ENCODE results near the gene ITPR3.

The ITPR3 gene

DNA sequence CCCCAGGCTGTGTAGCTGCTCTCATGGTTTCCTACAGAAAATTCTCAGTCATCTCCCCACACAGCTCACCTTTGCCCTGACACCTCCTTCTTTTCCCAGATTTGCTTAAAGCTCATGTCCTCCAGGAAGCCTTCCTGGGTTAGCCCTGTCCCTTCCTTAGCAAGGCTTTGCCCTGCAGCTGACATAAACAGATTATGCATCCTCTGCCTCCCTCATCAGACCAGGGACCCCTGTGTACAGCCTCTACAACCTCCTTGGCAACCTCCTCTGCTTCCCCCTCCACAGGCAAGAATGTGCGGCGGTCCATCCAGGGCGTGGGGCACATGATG lies 50.6 kb downstream of the ITPR3 start:
- DNase-seq: no peak

DNA sequence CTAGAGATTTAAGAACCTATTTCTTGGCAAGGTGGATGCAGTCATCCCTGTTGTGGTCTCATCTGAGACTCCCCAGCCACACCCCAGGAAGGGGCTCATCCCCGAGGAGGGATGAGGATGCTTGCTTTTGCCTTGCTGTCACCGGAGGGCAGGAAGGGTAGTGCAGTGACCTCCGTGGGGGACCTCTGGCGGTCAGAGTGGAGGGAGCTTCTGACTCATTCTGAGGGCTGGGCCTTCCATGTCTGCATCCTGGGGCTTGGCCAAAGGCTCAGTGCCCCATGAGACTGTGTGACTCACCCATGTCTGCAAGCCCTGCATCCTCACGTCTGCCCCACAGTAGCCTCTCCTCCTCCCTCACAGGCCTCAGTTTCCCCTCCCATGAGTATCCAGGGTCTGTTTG lies 51.7 kb downstream of the ITPR3 start:
- DNase-seq: no peak

DNA sequence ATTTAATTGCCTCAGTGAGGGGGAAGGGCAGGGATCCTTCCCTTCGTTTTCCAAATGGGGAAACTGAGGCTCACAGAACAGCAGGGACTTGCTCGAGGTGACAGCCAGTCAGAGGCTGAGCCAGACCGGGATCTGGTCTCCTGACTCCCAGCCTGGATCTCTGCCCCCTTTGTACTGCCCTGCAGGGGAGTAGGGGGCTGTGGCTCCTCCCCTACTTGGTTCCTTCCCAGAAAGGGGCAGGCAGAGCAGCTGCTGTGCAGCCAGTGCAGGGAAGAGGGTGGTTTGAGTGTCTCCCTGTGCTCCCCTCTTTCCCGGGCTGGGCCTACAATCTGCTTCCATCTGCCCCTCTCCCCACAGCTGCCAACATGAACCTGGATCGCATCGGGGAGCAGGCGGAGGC lies 52.7 kb downstream of the ITPR3 start:
- DNase-seq: no peak

DNA sequence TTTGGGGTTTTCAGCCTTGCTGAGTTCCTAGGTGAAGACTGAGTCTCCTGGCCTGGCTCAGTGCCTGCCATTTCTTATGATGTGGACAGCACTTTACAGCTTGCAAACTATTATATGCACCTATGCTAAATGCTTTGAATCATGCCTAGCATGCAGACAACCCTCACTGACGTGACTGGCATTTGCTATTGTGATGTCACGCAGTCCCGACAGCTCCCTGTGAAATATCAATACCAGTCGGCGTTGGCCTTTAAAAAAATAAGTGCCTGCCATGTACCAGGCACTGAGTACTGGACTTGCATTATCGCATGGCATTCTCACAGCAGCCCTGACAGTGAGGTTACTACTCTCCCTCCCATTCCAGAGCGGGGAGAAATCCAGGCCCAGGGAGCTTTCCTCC lies 54.8 kb downstream of the ITPR3 start:
- DNase-seq: no peak

DNA sequence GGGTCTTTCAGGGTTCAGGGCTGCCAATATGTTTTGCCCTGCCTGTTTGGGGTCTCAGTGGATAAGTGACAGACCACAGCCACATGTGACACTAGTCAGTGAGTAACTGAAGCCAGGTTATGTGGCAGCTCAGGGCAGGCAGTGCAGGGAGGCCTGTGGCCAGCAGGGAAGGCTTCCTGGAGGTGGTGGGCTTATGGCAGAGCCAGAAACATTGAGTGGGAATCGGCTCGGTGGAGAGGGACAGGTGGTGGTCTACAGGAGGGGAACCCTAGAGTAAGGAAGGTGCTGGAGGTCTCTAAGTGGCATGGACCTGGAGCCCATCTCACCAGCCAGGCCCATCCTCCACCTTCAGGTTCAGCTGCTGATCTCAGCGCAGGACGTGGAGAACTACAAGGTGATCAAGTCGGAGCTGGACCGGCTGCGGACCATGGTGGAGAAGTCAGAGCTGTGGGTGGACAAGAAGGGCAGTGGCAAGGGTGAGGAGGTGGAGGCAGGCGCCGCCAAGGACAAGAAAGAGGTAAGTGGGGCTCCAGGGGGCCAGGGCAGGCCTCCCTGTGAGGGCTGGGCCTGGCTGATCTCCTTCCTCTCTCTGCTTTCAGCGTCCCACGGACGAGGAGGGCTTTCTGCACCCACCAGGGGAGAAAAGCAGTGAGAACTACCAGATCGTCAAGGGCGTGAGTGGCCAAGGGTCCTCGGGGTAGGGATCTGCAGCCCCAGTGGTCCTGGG lies 55.5 kb downstream of the ITPR3 start:
- no peak for DNase-seq

DNA sequence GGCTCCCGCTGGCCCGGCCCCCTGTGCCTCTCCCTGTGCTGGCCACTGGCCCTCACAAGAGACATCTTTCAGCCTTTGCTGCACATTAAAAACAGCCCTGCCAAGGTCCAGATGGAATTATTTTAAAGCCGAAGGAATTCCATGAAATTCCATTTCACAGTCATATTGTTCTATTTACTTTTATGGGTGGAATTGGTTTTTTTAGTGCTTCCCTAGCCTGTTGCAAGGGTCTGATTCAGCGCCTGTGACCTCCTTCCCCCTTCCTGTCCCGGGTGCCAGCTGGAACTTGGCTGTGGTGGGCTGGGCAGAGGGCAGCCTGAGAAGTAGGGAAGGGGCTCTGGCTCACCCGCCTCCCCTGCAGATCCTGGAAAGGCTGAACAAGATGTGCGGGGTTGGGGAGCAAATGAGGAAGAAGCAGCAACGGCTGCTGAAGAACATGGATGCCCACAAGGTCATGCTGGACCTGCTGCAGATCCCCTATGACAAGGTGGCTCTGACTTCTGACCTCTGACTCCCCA lies 56.1 kb downstream of the ITPR3 start:
- DNase-seq: no peak

DNA sequence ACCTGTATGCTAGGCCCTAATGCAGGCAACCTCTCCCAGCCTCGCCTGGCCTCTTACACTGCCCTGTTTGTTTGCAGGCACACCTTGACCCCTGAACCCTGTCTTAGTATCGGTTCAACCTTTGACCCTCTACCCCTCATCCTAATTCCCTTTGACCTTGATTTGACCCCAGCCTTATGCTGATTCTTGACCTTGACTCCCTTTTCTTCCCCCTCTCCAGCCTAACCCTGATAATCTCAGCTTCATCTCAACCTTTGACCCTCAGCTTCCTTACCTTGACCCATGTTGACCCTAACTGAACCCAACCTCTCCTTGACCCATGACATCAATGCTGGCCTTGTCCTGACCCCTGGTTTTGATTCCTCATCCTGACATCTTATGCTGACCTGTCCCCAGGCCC lies 56.6 kb downstream of the ITPR3 start:
- DNase-seq: no peak

DNA sequence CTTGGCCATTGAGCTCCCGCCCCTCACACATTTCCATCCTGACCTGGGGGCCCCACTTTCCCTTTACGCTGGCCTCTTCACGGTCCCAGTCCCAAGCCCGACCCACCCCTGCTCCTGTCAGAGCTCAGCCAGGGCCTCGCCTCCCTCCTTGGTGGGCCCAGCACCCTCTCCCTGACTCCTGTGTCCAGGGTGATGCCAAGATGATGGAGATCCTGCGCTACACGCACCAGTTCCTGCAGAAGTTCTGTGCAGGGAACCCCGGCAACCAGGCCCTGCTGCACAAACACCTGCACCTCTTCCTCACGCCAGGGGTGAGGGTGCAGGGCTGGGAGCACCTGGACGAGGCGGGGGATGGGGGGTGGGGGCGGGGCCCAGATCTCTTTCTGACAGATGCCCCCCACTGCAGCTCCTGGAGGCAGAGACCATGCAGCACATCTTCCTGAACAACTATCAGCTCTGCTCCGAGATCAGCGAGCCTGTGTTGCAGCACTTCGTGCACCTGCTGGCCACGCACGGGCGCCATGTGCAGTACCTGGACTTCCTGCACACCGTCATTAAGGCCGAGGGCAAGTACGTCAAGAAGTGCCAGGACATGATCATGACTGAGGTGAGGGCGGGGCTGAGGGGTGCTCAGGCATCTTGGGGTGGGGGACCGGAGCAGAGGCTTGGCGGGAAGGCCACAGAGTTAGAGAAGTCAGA lies 57.3 kb downstream of the ITPR3 start:
- DNase-seq: no peak

DNA sequence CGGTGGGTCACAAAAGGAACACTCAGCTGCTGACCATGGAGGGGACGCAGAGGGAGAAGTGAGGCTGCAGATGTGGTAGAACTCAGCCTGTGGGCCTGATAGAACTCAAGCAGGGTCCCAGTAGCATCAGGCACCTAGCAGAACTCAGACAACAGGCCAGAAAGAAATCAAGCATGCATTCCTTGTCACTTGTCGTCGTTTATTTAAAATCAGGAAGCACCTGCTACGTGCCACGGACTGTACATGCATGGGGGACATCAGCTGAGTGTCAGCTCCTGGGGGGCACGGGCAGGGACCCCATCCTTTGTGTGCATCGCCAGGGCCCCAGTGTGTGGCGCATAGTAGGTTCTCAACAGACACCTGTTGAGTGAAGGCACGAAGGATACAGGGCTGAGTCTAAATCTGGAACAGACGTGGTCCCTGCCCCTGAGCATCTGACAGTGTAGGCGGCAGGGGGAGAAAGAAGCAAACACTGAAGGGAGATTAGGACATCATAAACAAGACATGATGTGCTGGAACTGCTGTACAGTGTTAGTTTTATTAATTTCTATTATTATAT lies 57.9 kb downstream of the ITPR3 start:
- DNase-seq: no peak

DNA sequence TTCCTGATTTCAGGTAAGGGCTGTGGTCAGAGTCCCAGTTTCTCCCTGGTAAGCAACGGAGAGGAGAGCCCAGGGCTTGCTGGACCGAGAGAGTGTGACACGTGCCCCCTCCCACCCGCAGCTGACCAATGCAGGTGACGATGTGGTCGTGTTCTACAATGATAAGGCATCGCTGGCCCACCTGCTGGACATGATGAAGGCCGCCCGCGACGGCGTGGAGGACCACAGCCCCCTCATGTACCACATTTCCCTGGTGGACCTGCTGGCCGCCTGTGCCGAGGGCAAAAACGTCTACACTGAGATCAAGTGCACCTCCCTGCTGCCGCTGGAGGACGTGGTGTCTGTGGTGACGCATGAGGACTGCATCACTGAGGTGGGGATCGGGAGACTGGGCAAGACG lies 58.6 kb downstream of the ITPR3 start:
- no peak for DNase-seq

DNA sequence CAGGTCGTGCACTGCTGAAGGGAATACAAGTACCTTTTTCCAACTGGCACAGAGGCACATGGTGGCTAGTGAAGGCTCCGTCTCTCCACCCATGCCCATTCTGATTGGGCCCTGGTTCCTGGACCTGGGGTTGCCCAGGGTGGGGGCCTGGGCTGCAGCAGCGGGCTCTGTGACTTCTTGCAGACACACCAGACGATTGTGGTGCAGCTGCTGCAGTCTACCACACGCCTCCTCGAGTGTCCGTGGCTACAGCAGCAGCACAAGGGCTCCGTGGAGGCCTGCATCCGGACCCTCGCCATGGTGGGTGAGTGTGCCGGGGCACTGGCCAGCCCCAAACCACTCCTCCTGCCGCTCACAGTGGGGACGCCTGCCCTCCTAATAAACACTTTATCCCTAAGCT lies 61.2 kb downstream of the ITPR3 start:
- DNase-seq: no peak

DNA sequence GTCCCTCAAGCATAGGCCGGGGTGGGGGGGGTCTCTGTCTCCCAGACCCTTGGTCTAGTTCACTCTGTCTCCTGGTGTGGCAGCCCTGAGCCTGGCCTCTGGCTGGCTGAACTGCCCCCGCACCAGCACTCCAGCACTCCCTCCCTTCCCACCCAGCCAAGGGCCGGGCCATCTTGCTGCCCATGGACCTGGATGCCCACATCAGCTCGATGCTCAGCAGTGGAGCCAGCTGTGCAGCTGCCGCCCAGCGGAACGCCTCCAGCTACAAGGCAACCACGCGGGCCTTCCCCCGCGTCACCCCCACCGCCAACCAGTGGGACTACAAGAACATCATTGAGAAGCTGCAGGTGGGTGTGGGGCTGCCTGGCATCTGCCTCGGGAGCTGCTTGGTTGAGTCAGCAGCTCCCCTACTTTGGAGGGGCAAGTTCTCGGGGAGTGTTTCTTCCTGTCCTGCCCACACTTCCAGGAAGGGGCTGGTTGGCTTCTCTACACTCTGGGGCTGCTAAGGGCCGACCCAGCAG lies 62.0 kb downstream of the ITPR3 start:
- DNase-seq: peak; percentile 40

DNA sequence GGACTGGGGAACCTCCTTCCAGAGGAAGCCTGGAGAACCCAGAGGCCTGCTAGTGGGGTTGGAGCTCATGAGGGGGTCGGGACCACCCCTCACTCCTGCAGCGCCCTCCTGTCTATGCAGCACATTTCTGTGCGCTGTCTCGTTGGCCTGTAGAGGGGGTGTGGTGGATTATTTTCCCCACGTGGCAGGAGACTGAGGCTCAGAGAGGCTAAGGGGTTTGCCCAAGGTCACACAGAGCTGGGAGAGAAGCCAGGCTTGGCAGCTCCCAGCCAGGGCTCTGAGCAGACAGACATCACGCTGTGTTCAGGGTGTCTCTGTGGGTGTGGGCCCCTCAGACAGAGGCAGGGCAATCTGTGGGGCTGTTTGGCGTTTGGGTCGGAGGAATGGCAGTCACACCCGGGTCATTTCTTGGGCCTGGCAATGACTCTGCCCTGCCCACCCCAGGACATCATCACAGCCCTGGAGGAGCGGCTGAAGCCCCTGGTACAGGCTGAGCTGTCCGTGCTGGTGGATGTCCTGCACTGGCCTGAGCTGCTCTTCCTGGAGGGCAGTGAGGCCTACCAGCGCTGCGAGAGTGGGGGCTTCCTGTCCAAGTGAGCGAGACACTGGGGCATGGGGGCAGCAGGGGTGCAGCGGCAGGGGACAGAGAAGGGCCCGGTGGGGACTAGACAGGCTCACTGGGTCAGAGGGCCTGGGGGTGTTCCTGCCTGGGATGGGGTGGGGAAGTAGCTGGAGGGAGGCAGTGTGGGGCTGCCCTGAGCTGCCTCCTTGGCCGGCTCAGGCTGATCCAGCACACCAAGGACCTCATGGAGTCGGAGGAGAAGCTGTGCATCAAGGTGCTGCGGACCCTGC lies 62.7 kb downstream of the ITPR3 start:
- DNase-seq: no peak

DNA sequence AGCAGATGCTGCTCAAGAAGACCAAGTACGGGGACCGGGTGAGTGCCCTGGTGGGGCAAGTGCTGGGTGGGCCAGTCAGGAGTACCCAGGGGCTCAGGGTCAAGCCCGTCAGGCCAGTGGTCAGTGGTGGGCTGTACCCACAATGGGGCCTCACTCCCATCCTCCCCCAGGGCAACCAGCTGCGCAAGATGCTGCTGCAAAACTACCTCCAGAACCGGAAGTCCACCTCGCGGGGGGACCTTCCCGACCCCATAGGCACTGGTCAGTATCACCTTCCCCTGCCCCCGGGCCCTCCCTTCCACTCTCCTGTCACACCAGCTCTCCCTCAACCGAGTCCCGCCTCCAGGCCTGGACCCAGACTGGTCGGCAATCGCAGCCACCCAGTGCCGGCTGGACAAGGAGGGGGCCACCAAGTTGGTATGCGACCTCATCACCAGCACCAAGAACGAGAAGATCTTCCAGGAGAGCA lies 63.3 kb downstream of the ITPR3 start:
- no peak for DNase-seq

DNA sequence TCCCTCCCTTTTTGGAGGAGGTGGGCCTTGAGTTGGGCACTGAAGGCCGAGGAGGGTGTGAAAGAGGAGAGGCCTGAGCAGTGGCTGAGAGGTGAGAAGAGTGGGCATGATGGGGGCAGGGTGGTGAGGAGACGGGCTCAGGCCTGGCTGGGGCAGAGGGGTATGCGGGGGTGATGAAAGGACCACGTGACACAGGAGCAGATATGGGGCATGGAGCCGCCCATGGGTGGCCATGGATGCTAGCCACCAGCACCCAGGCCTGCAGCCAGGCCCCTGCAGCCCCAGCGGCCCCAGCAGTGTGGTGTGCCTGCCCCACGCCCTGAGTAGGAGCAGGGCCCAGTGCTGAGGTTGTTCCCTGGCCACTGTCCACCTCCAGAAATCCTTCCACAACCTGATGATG lies 63.9 kb downstream of the ITPR3 start:
- no peak for DNase-seq

DNA sequence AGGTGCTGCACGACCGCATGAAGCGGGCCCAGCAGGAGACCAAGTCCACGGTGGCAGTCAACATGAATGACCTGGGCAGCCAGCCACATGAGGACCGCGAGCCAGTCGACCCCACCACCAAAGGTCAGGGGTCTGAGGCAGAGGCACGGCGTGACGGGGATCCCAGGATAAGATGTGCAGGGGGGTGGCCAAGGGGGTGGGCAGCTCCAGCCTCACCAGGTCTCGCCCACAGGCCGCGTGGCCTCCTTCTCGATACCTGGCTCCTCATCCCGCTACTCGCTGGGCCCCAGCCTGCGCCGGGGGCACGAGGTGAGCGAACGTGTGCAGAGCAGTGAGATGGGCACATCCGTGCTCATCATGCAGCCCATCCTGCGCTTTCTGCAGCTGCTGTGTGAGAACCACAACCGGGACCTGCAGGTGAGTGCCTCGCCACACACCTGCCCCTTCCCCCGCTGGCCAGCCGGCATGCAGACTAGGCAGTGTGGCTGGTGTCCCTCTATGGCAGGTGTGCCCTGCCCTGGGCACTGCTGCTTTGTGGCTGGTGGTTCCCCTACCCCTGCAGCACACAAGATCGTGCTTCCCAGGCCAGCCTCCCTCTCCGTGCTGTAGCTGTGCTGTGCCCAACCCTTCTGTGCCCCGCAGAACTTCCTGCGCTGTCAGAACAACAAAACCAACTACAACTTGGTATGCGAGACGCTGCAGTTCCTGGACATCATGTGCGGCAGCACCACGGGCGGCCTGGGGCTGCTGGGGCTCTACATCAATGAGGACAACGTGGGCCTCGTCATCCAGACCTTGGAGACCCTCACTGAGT lies 64.5 kb downstream of the ITPR3 start:
- no peak for DNase-seq

DNA sequence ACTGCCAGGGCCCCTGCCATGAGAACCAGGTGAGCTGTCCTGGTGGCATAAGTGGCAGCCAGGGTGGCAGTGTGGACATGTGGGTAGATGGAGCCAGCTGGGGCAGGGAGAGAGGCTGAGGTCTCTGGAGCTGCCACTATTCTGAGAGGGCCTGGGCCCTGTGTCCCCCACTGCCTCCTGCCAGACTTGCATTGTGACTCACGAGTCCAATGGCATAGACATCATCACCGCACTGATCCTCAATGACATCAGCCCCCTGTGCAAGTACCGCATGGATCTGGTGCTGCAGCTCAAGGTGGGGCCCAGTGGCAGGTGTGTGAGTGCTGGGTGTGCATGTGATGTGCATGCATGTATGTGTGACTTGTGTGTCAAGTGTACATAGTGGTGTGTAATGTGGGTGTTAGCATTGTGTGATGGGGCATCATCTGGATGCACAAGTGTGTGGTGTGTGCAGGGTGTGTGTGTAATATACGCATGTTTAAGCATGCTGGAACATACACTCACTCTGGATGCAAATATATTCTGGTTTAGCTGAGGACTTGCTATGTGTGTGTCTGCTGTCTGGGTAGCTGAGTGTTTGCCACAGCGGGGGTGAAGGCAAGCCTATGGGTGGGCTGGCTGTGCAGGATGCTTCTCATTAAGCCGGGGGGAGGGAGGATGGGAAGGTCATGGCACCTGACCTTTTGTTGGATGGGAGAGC lies 65.3 kb downstream of the ITPR3 start:
- DNase-seq: no peak

DNA sequence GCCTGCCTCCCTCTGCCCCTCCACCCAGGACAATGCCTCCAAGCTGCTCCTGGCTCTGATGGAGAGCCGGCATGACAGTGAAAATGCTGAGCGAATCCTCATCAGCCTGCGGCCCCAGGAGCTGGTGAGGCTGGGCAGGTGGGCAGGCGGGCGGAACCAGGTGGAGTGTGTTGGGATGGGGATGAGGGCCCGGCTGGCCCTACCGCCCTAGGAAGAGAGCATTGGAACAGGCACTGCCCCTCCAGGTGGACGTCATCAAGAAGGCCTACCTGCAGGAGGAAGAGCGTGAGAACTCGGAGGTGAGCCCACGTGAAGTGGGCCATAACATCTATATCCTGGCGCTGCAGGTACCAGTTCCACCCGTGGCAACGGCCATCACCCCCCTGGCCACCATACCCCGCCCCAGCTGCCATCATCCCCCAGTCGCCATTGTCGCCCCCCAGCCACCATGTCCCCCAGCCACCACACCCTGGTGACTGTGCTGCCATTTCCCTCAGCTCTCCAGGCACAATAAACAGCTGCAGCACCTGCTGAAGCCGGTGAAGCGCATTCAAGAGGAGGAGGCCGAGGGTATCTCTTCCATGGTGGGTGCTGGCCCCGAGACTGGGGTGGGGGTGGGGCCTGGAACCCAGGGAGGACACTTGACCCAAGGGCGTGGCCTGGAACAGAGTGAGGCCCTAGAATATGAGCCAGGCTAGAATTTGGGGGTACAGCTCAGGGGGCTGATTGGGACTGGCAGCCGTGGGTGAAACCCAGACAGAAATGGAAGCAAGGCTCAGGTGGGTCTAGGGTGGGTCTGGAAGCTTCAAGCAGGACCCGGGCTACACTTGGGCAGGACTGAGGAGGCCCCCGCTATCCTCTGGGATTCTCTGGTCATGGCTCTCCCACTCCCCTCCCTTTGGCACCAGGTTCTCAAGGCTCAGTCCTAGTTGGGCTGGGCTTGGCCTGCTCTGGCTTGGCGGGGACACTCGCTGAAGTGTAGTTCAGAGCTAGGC lies 66.2 kb downstream of the ITPR3 start:
- no peak for DNase-seq

DNA sequence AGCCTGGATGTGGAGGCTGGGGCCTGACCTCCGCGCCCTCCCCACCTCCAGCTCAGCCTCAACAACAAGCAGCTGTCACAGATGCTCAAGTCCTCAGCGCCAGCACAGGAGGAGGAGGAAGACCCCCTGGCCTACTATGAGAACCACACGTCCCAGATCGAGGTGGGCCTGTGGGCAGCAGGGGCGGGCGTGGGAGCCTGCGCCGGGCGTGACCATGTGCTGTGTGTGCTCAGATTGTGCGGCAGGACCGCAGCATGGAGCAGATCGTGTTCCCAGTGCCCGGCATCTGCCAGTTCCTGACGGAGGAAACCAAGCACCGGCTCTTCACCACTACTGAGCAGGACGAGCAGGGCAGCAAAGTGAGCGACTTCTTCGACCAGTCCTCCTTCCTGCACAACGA lies 66.9 kb downstream of the ITPR3 start:
- DNase-seq: no peak

DNA sequence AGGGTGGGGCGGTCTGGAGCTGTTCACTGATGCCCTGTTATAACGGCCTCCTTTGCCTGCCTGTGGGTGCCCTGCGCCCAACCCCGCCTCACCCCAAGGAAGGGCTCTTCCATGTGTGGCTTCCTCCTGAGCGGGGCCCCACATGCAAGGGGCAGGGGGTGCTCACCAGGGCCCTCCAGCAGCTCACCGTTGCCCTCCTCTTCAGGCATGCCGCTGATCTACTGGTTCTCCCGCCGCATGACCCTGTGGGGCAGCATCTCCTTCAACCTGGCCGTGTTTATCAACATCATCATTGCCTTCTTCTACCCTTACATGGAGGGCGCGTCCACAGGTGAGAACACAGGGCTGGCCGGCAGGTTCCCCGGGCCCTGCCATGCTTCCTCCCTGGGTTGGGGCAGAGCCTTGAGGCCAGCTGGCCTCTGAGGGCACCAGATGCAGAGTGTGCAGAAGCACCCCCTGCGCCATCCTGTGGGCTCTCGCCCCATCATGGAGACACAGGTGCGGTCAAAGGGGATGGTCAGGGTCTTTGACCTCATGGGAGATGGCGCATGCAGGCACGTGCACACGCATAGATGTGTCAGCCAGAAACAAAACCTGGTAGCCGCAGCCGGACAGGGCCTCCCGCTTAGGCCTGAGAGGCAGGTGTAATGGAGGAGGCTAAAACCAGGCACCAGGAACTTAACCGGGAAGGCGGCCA lies 67.5 kb downstream of the ITPR3 start:
- no peak for DNase-seq

Measured in activated CD4-positive, alpha-beta T cell treated with anti-CD3 and anti-CD28 coated beads, Interleukin-2, amount 50 U/mL, for 1 hour (primary cell).